IPS-15b (cell line): ENCODE data around the gene DHRS7.

Experiments used
- H3K27me3 ChIP-seq: one replicate; pipeline ENCODE4 v1.6.1; 2013; ENCODE audit warnings: low read length; ENCODE audit not compliant: control insufficient read depth, insufficient read depth
- H3K36me3 ChIP-seq: one replicate; pipeline ENCODE4 v1.6.1; 2013; ENCODE audit warnings: low read length; ENCODE audit not compliant: control insufficient read depth, insufficient read depth
- H3K4me1 ChIP-seq: one replicate; pipeline ENCODE4 v1.6.1; 2013; ENCODE audit warnings: mild to moderate bottlenecking, low read length; ENCODE audit not compliant: control insufficient read depth, insufficient read depth
- H3K4me3 ChIP-seq: one replicate; pipeline ENCODE4 v1.5.1; 2013; ENCODE audit warnings: low read depth, low read length
- H3K9ac ChIP-seq: one replicate; pipeline ENCODE4 v1.6.1; 2013; ENCODE audit warnings: low read depth, mild to moderate bottlenecking, low read length
- H3K9me3 ChIP-seq: one replicate; pipeline ENCODE4 v1.6.1; 2013; ENCODE audit warnings: mild to moderate bottlenecking, low read length; ENCODE audit not compliant: control insufficient read depth, insufficient read depth

DHRS7 gene

DNA sequence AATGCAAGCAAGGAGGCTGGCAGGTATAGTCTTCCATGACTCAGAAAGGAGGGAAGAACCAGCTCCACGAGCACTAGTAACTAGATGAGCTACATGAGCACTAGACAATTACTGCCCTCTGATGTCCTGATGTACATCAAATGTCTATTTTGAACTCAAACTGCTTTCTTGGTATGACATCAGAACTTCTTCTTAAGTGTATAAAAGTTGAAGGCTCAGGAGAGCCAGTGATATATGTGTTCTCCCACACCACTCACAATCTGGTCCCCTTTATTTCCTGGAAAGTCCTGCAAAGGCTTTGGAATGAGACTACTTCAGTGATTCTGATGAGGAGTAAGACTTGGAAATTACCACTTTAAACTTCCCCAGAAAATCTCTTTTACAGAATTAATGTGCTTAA lies 18.5 kb upstream of the DHRS7 start:
- Histone ChIP-seq H3K4me3 (no peak overlapping the region), H3K9ac (no peak overlapping the region), H3K27me3 (no peaks in the 10 kb centered on the region), H3K9me3 (no peaks in the 10 kb centered on the region), H3K4me1 (no peaks in the 10 kb centered on the region), H3K36me3 (no peaks in the 10 kb centered on the region)

DNA sequence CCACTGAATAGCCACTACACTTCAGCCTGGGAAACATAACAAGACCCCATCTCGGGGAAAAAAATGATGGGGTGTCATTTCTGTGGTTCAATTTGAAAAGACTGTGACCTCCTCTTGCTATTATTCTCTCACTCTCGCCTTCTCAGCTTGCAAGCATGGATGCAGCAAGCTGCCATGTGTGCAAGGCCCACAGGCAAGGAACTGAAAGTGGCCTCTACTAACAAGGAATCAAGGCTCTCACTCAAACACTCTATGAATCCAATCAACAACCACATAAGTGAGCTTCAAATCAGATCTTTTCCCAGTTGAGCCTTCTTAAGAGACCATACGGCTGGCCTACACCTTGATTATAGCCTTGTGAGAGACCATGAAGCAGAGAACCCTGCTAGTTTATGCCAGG lies 17.9 kb upstream of the DHRS7 start:
- no peaks in the 10 kb centered on the region for H3K27me3 ChIP-seq
- no peak overlapping the region for H3K9ac ChIP-seq
- no peak overlapping the region for H3K4me3 ChIP-seq
- H3K36me3 ChIP-seq: no peaks in the 10 kb centered on the region
- no peaks in the 10 kb centered on the region for H3K4me1 ChIP-seq
- no peaks in the 10 kb centered on the region for H3K9me3 ChIP-seq

DNA sequence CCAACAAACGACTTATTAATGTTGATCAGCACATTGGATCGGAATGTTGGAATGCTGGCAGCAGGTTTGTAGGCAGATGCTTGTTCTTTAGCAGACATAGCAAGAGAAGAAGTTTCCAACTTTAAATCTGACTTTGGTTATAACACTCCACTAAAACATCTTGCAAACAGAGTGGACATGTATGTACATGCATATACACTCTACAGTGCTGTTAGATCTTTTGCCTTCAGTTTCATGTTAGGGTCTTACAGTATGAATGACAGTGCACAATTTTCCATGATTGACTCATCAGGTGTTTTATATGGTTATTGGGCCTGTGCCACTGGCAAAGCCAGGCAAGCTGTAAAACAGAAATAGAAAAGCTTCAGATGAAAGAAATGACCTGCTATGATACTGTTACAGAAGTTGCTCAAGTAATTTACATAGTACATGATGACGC lies 14.3 kb upstream of the DHRS7 start:
- Histone ChIP-seq H3K27me3 (no peaks in the 10 kb centered on the region), H3K9ac (no peak overlapping the region)

DNA sequence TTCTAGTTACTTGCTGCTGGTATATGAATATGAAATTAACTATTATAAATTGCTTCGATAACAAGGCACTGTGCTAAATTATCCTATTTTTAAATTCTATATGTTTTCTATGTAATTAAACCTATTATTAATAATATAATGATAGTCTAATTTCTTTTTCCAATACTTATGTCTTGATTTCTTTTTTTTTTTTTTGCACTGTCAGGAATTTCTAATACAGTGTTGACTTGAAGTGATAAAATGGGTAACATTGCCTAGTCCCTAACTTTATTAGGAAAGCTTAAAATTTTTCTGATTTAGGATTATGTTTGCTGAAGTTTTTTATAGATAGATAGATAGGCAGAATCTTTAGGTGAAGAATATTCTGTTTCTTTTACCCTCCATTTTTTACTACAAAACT lies 13.6 kb upstream of the DHRS7 start:
- no peaks in the 10 kb centered on the region for H3K36me3 ChIP-seq
- no peaks in the 10 kb centered on the region for H3K27me3 ChIP-seq
- H3K4me3 ChIP-seq: no peak overlapping the region
- H3K4me1 ChIP-seq: no peaks in the 10 kb centered on the region
- H3K9me3 ChIP-seq: no peaks in the 10 kb centered on the region
- H3K9ac ChIP-seq: no peak overlapping the region

More for the DNA sequence above, 14.3 kb upstream of the DHRS7 start:
- Histone ChIP-seq H3K4me1 (no peaks in the 10 kb centered on the region), H3K36me3 (no peaks in the 10 kb centered on the region), H3K4me3 (no peak overlapping the region), H3K9me3 (no peaks in the 10 kb centered on the region)

DNA sequence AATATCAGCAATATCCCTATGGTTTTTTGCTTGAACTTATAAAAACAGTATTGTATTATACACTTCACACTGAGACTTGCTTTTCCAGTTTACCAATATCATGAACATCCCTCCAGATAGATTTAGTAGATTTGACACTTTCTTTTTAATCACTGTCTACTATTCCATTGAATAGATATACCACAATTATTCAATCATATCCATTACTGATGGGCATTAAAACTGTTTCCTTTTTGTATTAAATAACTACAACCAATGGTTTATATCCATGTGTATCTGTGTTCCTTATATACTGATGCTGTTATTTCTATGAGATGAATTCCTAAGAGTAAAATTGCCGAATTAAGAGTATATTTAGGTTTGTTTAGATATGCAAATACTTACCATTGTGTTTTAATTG lies 13.0 kb upstream of the DHRS7 start:
- Histone ChIP-seq H3K27me3 (no peaks in the 10 kb centered on the region), H3K9ac (no peak overlapping the region), H3K4me1 (no peaks in the 10 kb centered on the region), H3K9me3 (no peaks in the 10 kb centered on the region), H3K4me3 (no peak overlapping the region), H3K36me3 (no peaks in the 10 kb centered on the region)

DNA sequence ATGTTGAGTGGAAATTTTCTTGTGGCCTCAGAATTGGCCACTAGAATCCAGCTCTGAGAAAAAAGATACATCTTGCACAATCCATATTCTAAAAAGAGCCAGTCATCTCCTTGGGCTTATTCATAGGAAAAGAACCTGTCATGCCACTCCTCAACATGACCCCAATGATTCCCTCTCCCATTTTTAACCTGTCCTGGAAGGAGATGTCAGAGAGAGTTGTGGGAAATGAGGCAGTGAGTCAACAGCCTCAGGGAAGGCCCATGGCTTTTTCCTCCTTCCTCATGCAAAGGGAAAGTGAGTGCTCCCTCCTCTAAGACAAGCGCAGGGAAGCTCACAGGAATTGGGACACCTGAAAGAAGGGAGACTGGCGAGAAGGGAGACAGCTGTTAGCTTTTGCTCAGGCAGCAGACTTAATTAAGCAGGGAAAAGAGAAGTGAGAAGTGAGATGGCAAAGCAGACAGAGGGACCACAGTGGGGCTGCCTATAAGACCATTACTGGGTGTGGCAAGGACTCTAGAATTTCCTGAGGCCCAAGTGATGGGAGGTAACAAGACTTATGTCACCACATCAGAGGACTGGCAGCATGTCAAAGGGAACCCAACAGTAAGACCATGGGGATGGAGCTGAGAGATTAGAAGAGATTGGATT lies 10.2 kb upstream of the DHRS7 start:
- H3K27me3 ChIP-seq: no peaks in the 10 kb centered on the region
- H3K9ac ChIP-seq: no peak overlapping the region
- H3K9me3 ChIP-seq: no peaks in the 10 kb centered on the region
- no peaks in the 10 kb centered on the region for H3K36me3 ChIP-seq
- no peaks in the 10 kb centered on the region for H3K4me1 ChIP-seq
- no peak overlapping the region for H3K4me3 ChIP-seq

DNA sequence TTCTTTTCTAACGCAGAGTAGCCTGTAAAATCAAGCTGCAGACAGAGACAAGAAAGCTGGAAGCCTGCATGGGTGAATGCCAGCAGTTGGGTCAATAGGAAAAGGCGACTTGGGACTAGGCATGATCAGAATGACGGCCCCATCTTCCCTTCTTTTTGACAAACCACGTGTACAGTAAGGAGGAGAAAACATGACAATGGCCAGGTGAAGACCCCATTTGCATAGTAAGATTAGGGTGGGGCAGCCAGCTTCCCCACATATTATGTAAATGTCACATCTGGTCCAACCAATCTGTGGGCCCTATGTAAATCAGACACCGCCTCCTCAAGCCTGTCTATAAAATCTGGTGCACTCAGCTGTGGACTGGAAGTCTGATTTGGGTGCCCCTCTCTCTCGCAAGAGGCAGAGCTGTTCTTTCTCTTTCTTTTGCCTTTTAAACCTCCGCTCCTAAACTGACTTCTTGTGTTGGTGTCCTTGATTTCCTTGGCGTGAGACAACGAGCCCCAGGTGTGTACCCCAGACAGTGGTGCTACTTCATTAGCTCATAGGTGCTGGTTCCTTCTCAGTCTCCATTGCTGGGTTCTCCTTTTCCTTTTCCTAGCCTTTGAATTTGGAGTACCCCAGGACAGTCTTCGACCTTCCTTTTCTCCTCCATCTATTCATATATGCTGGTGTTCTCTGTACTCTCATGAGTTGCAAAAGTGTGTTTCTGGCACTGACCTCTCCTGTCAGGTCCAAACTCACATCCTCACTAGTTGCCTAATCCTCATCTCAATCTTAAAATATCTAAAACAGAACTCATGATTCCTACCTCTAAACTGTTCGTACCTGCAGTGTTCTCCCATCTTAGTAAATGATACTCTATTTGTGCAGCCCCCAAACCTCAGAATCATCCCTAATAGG lies 9.4 kb upstream of the DHRS7 start:
- Histone ChIP-seq H3K27me3 (no peaks in the 10 kb centered on the region), H3K4me3 (no peak overlapping the region), H3K4me1 (no peaks in the 10 kb centered on the region), H3K36me3 (no peaks in the 10 kb centered on the region), H3K9ac (no peak overlapping the region), H3K9me3 (no peaks in the 10 kb centered on the region)

DNA sequence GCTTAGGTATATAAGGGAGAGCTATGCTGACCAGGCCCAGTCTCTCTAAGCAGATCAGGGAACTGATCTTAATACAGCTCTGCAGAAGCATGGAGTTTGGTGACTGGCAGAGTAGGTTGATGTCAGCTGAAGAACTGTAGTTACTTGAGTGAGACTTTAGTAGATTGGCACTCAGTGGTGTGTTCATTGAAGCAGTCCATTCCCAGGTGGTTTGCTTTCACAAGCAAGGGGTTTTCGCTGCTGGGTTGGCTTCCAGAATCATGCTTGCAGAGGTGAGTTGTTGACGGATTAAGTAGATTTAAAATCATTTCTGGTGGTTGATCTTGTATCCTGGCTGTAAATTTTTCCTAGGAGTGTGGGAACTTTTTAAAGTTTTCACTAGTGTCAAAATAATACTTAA lies 6.5 kb upstream of the DHRS7 start:
- H3K27me3 ChIP-seq: peaks cover under 1% of the 10 kb centered on the region
- H3K9me3 ChIP-seq: no peaks in the 10 kb centered on the region
- no peaks in the 10 kb centered on the region for H3K4me1 ChIP-seq
- H3K9ac ChIP-seq: no peak overlapping the region
- no peaks in the 10 kb centered on the region for H3K36me3 ChIP-seq
- no peak overlapping the region for H3K4me3 ChIP-seq

DNA sequence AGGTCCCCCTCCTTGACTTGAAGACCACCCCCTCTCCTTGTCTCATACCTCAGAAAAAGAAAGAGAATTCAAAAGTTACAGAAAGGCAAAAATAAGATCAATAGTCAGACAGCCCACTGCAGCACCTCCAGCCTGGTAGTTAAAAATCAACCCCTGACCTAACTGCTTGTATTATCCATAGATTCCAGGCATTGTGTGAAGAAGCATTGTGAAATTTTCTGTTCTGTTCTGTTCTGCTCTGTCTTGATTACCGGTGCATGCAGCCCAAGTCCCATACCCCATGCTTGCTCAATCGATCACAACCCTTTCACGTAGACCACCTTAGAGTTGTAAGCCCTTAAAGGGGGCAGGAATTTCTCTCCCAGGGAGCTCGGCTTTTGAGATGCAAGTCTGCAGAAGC lies 5.8 kb upstream of the DHRS7 start:
- no peaks in the 10 kb centered on the region for H3K36me3 ChIP-seq
- H3K4me3 ChIP-seq: no peak overlapping the region
- H3K4me1 ChIP-seq: no peaks in the 10 kb centered on the region
- H3K9ac ChIP-seq: no peak overlapping the region
- peaks cover 8% of the 10 kb centered on the region for H3K27me3 ChIP-seq
- H3K9me3 ChIP-seq: no peaks in the 10 kb centered on the region

DNA sequence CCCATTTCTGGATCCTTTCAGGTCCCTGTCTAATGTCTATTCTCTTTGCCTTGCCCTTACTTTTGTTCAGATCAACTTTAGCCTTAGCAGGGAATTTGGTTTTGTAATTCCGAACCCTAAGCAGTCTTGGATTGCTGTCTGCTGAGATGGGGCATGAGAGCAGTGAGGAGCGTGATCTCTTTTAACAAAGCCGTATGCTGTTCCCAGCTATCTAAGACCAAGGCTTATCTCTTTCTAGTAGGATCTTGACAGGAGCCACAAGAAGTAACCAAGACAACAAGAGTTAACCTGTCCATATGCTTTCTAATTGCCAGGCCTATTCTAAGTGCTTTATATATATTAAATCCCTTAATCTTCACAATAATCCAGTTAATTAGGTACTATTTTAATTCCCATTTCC lies 4.5 kb upstream of the DHRS7 start:
- Histone ChIP-seq H3K9me3 (no peaks in the 10 kb centered on the region), H3K4me1 (peaks cover 2% of the 10 kb centered on the region), H3K27me3 (peaks cover 12% of the 10 kb centered on the region), H3K36me3 (no peaks in the 10 kb centered on the region), H3K9ac (no peak overlapping the region), H3K4me3 (no peak overlapping the region)

DNA sequence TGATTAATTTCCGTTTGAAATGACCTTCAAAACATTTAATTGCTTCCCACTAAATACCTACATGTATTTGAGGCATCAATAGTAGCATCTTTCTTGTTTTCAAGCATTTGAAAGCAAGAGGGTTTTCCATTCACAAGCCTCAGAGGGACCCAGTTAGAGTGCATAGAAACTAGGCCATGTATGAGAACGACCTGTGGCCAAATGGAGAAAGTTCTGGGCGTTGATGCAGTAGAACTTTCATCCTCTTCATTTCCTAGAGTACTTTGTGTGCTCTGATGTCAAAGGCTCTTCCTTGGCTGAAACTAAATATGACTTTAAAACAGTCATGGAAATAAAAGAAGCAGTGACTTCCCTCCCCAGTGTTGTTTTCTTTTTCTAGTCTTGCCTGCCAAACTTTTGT lies 944 bp upstream of the DHRS7 start:
- Histone ChIP-seq H3K36me3 (no peaks in the 10 kb centered on the region), H3K4me1 (peaks cover 7% of the 10 kb centered on the region), H3K9me3 (no peaks in the 10 kb centered on the region), H3K4me3 (no peak overlapping the region), H3K9ac (no peak overlapping the region), H3K27me3 (peaks cover 12% of the 10 kb centered on the region)

DNA sequence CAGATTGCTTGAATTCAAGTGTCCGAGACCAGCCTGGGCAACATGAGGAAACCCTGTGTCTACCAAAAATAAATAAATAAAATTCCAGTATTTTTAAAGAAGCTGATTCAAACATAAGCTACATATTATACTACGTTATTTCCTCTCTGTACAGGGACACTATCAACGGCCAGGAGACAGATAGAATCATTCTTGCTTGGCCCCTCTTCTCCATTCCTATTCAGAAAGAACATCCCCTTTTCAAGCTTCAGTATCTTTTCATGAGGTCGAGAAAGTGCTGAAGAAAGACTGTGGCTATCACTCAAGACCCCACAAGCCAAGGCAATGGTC lies 314 bp upstream of the DHRS7 start:
- Histone ChIP-seq H3K4me1 (peaks cover 7% of the 10 kb centered on the region), H3K9me3 (no peaks in the 10 kb centered on the region), H3K36me3 (no peaks in the 10 kb centered on the region), H3K27me3 (peaks cover 12% of the 10 kb centered on the region), H3K4me3 (peak overlapping the region; percentile 80), H3K9ac (no peak overlapping the region)
